Pericardium fibroblast (primary cell): ENCODE measurements around the gene TTC32. TPM values are rescaled to one million over a fixed set of nuclear protein-coding genes. Genes with fewer than 3 reads are reported as not detected.

Experiments
- total RNA-seq: library from RNA; depleted of rRNA; stranded (reverse); fragments of >200 nt; gene quantifications from 2 replicates; pipeline ENCODE4 v1.2.3, GENCODE V29; 2015

Gene TTC32
- total RNA-seq, result 1.2 and 2.3 TPM in 2 replicates

DNA sequence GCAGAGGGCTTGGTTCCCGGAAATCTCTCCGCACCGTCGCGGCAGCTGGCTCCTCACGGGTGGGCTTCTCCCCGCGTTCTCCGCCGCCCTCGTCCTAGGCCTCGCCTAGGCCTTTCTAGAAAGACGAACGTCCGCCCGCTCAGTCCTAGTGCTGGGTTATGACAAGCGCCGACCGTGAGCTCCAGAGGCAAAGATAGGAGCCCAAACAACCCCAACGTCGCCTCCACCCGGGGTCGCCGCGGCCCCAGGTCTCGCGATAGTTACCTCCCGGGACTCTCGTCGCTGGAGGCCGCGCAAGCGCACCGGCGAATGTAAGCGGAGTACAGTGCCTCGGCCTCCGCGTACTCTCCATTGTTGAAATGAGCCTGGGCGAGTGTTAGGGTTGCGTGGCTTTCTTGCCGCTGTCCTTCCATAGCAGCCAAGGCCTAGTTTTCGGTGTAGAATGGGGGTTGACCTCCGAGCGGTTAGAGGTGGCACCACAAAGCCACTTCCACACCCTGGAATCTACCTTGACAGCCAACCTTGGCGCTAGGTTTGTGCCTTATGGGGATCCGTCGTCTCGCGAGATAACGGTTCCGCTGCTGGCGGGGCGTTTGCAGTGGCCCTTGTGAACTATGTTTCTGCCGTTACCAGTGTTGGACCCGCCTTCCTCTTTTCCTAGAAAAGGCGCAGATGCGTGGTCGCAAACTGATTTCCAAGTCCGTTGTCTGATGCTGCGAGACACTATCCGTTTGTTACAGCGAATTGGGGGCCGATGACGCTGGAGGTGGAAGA is at the start of gene TTC32:
Gene TTC32, minus strand, starts transcription at position 542 of the 774 bp plus-strand sequence. Its CDS starts 129 bp downstream, at position 413.

Other genes with a start within 250 kb of the TTC32 start
- gene WDR35, start 88.1 kb upstream of the TTC32 start, total RNA-seq, result 2.2 and 3.4 TPM in 2 replicates
- 2.1 and 2.9 TPM in 2 replicates for gene MATN3, start 110.7 kb upstream of the TTC32 start, total RNA-seq
- gene LAPTM4A, start 149.6 kb upstream of the TTC32 start, total RNA-seq, result 252 and 282 TPM in 2 replicates